ENCODE data around the gene TPBGL.

GRCh38 chr11:75289919-75290318, 49.3 kb downstream of the TPBGL start:
- TF ChIP-seq GATA2 (IDR thresholded peaks at IDR 0.05; ENCODE audit: low read depth, low read length) (no peak), GATA3 (IDR thresholded peaks at IDR 0.05; ENCODE audit: low read depth, low read length) (no peak)

Data from SH-SY5Y (cell line).